ENCODE results near the gene STMN3. TPM values are rescaled to one million over a fixed set of nuclear protein-coding genes. Genes with fewer than 3 reads are reported as not detected.

The STMN3 gene
- total and polyA plus RNA-seq, 10 of the 15 experiments (the other 5 are each of a cell fraction or from before 2014, with no cell fraction given), result 0.09 to 3.6 (median 1.4) TPM; not detected in 1

GRCh38 chr20:63697357-63697867 lies 44.2 kb upstream of the STMN3 start:
- ChIA-PET RAD21 (ENCODE audit: unreplicated experiment) (interaction anchor here (0.5 kb wide), 1 partner anchor 168 kb away, joined by 3 read pairs; the partner anchor contains the start of gene TPD52L2), SMC1A (ENCODE audit: uncharacterized antibody, unreplicated experiment) (interaction anchor here (1.6 kb wide), 1 partner anchor 39 kb away, joined by 4 read pairs; the partner anchor contains the start of gene LIME1), CTCF (interaction anchor here (0.7 kb wide), 1 partner anchor 10 kb away, joined by 3 read pairs; the partner anchor contains the start of genes ARFRP1 and ZGPAT), POLR2A (interaction anchor here (1.6 kb wide), 1 partner anchor 124 kb away, joined by 7 read pairs; no protein-coding TSS in a partner anchor)
- ATAC-seq (no peak), DNase-seq (ENCODE audit: low read depth, low spot score) (no peak), FAIRE-seq (no peak)
- 70% methylated on average over 7 of the region's 7 CpGs for WGBS (ENCODE audit: insufficient coverage, insufficient replicate concordance, low lambda C conversion rate, missing lambda C conversion rate)
- Histone ChIP-seq H4K20me1 (ENCODE audit: control insufficient read depth, insufficient read depth) (no peaks in the 10 kb centered on the region), H3K9ac (ENCODE audit: control insufficient read depth, insufficient read depth, low read length) (no peak overlapping the region), H3K79me2 (ENCODE audit: control insufficient read depth, insufficient read depth, low read length) (no peaks in the 10 kb centered on the region), H2AFZ (ENCODE audit: control insufficient read depth, low read depth, low read length) (no peak overlapping the region), H3K4me3 (no peak overlapping the region), H3K4me1 (ENCODE audit: control insufficient read depth, insufficient read depth, low read length) (peaks cover 16% of the 10 kb centered on the region), H3K27ac (ENCODE audit: control insufficient read depth, insufficient read depth) (no peak overlapping the region), H3K36me3 (ENCODE audit: control insufficient read depth in 2 of 2, insufficient read depth in 2 of 2, low read length in 1 of 2) (no peaks in the 10 kb centered on the region; a peak in 1 of 4 replicates), H3K4me2 (ENCODE audit: control insufficient read depth, insufficient read depth) (no peak overlapping the region), H3K27me3 (replicated peaks in 1 of 2; ENCODE audit: control insufficient read depth in 2 of 2, insufficient read depth in 2 of 2, low read length in 1 of 2) (no peaks in the 10 kb centered on the region), H3K9me3 (replicated peaks; ENCODE audit: control insufficient read depth, insufficient read depth, low read length) (no peaks in the 10 kb centered on the region)
- BruUV-seq (replicated peaks), result no TSS peak
- in situ Hi-C loops (cut with MboI) (no loop called here), intact Hi-C loops (cut with micrococcal nuclease; ENCODE audit: unreplicated experiment) (no loop called here)
- TF ChIP-seq FOXM1 (IDR thresholded peaks at IDR 0.05; ENCODE audit: low read depth, low read length) (no peak), BCL11A (IDR thresholded peaks at IDR 0.05; ENCODE audit: low read depth, low read length) (no peak), CREM (IDR thresholded peaks at IDR 0.05; ENCODE audit: low read depth) (no peak), NR2C1 (IDR thresholded peaks at IDR 0.05) (no peak), CBX5 (IDR thresholded peaks at IDR 0.05; ENCODE audit: low read depth) (no peak), CHD4 (IDR thresholded peaks at IDR 0.05) (no peak), MXI1 (IDR thresholded peaks at IDR 0.05; ENCODE audit: low read depth, low read length) (no peak), CBX3 (IDR thresholded peaks at IDR 0.05; ENCODE audit: borderline replicate concordance, low read depth) (no peak), POLR2A (IDR thresholded peaks at IDR 0.05; ENCODE audit: low read depth, low read length) (peak; percentile 10), SIX5 (IDR thresholded peaks at IDR 0.05; ENCODE audit: low read depth, low read length, severe bottlenecking) (no peak), MTA3 (IDR thresholded peaks at IDR 0.05; ENCODE audit: borderline replicate concordance, low read length) (0 out of 2 replicates have a peak, but pooled peaks have one; percentile 42), JUNB (IDR thresholded peaks at IDR 0.05) (no peak), ZNF24 (IDR thresholded peaks at IDR 0.05) (no peak), PKNOX1 (IDR thresholded peaks at IDR 0.05) (no peak)
